Parathyroid adenoma (tissue), 2 donors: ENCODE measurements around the gene SLC47A2.

Source experiments
- H2AFZ ChIP-seq: fragments of 300-600 bp; sonication (generic); one replicate; pipeline ENCODE4 v1.7.0; 2017; ENCODE audit warnings: antibody characterized with exemption, mild to moderate bottlenecking
- H3K27ac ChIP-seq: fragments of 300-600 bp; sonication (generic); one replicate; pipeline ENCODE4 v1.7.0; 2017
- H3K27me3 ChIP-seq: fragments of 300-600 bp; sonication (generic); one replicate; pipeline ENCODE4 v1.7.0; 2017; ENCODE audit warnings: low read length; ENCODE audit not compliant: control insufficient read depth, insufficient read depth
- H3K36me3 ChIP-seq: fragments of 300-600 bp; sonication (generic); one replicate; pipeline ENCODE4 v1.7.0; 2017; ENCODE audit warnings: low read length; ENCODE audit not compliant: control insufficient read depth, insufficient read depth
- H3K4me1 ChIP-seq: fragments of 300-600 bp; sonication (generic); one replicate; pipeline ENCODE4 v1.7.0; 2017; ENCODE audit warnings: control low read depth
- H3K4me2 ChIP-seq: fragments of 300-600 bp; sonication (generic); one replicate; pipeline ENCODE4 v1.7.0; 2017; ENCODE audit warnings: low read length
- H3K4me3 ChIP-seq: fragments of 300-600 bp; sonication (generic); one replicate; pipeline ENCODE4 v1.7.0; 2017; ENCODE audit warnings: low read depth, low read length
- H3K79me2 ChIP-seq: fragments of 300-600 bp; sonication (generic); one replicate; pipeline ENCODE4 v1.7.0; 2017; ENCODE audit warnings: control low read depth
- H3K9ac ChIP-seq: fragments of 300-600 bp; sonication (generic); one replicate; pipeline ENCODE4 v1.7.0; 2017; ENCODE audit warnings: mild to moderate bottlenecking
- H3K9me3 ChIP-seq: fragments of 300-600 bp; sonication (generic); one replicate; pipeline ENCODE4 v1.7.0; 2017; ENCODE audit warnings: low read length; ENCODE audit not compliant: control insufficient read depth
- CTCF ChIP-seq: fragments of 300-600 bp; sonication (generic); IDR thresholded peaks from one replicate; pipeline ENCODE4 v1.7.0; 2017; ENCODE audit warnings: antibody characterized with exemption, mild to moderate bottlenecking
- donor health status: primary hyperparathyroidism.

The SLC47A2 gene

GRCh38 chr17:19755821-19756510 is 39.6 kb upstream of the SLC47A2 start:
- H3K4me1 ChIP-seq = no peaks in the 10 kb centered on the region
- no peak overlapping the region for H3K4me3 ChIP-seq
- no peak overlapping the region for H2AFZ ChIP-seq
- no peaks in the 10 kb centered on the region for H3K9me3 ChIP-seq
- no peak overlapping the region for H3K27ac ChIP-seq
- no peak for TF ChIP-seq CTCF
- H3K9ac ChIP-seq = no peak overlapping the region
- H3K36me3 ChIP-seq = no peaks in the 10 kb centered on the region
- H3K4me2 ChIP-seq = no peak overlapping the region
- H3K79me2 ChIP-seq = no peaks in the 10 kb centered on the region
- H3K27me3 ChIP-seq = no peaks in the 10 kb centered on the region

- Histone ChIP-seq H3K9ac (no peak overlapping the region), H3K4me3 (no peak overlapping the region), H2AFZ (no peak overlapping the region), H3K4me1 (no peaks in the 10 kb centered on the region), H3K4me2 (no peak overlapping the region), H3K27ac (no peak overlapping the region), H3K9me3 (no peaks in the 10 kb centered on the region), H3K36me3 (no peaks in the 10 kb centered on the region), H3K79me2 (no peaks in the 10 kb centered on the region), H3K27me3 (no peaks in the 10 kb centered on the region)
- TF ChIP-seq CTCF = no peak
Observed at GRCh38 chr17:19755392-19755791, 39.0 kb upstream of the SLC47A2 start.

- Histone ChIP-seq H3K4me1 (no peaks in the 10 kb centered on the region), H3K4me3 (no peak overlapping the region), H3K9ac (no peak overlapping the region), H3K79me2 (no peaks in the 10 kb centered on the region), H3K27ac (no peak overlapping the region), H3K27me3 (no peaks in the 10 kb centered on the region), H3K4me2 (no peak overlapping the region), H2AFZ (no peak overlapping the region), H3K9me3 (no peaks in the 10 kb centered on the region), H3K36me3 (no peaks in the 10 kb centered on the region)
- TF ChIP-seq CTCF = peak; percentile 55
Observed at GRCh38 chr17:19753661-19754463, 37.5 kb upstream of the SLC47A2 start.

DNA sequence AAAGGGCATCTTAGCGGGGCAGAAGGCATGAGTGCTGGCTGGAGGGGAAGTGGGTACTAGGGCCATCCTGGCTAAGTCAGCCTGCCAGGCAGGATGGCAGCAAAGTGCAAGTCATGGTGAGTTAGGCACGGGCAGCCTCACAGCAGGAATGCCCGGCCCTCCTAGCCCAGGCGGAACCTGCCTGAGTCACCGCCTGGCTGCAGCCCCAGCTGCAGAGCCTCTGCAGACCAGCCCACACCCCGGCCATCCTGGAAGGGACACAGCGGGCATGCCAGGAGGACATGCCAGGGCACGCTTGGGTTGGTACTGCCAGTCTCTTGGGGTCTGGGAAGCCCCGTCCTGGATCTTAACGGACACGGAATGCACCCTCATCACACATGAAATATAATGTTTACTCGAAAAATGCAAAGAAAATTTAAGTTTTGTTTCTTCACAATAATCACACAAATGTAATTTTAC is 36.7 kb upstream of the SLC47A2 start:
- Histone ChIP-seq H3K4me3 (no peak overlapping the region), H3K9me3 (no peaks in the 10 kb centered on the region), H2AFZ (no peak overlapping the region), H3K27me3 (no peaks in the 10 kb centered on the region), H3K9ac (no peak overlapping the region), H3K27ac (no peak overlapping the region), H3K4me1 (no peaks in the 10 kb centered on the region), H3K79me2 (no peaks in the 10 kb centered on the region), H3K36me3 (no peaks in the 10 kb centered on the region), H3K4me2 (no peak overlapping the region)
- no peak for TF ChIP-seq CTCF
